ENCODE measurements around the gene CRYAB.
"Not testable (repeated sequence)": the region's sequence is repeated elsewhere in the genome, so short reads cannot be mapped to it uniquely, and the experiment has no call there.

Gene CRYAB

GRCh38 chr11:111911563-111912401, at the start of gene CRYAB:
TSS of gene CRYAB (minus strand) at chr11:111911770. CDS start at chr11:111911724, 46 bp downstream.
- no peak for DNase-seq

DNA sequence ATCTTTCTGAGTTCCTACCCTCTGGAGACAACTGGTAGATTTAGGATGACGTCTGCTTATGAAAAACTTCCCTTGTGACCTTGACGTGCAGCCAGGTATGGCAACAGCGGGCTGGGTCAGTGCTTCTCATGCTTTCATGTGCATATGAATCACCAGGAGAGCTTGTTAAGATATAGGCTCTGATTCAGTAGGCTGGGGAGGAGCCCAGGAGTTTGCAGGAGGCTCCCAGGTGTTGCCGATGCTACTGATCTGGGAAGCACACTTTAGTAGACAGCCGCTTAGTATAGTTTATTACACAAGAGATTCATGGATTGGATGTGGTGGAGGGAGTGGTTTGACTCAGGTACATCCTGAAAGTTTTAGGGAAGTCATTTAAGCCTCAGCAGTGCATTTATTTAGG, 49.3 kb upstream of the CRYAB start:
- no peak for DNase-seq

GRCh38 chr11:111957663-111958444, 46.3 kb upstream of the CRYAB start:
- DNase-seq: no peak

DNA sequence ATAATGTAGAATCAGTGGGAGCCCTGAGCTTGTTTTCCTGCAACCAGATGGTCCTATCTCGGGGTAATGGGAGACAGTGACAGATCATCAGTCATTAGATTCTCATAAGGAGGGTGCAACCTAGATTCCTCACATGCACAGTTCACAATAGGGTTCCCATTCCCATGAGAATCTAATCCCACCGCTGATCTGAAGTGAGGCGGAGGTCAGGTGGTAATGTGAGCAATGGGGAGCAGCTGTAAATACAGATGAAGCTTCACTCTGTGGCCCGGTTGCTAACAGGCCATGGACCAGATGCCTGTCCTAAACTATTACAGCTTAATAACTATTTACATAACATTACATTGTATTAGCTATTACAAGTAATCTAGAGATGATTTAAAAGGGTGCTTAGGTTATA, 42.6 kb upstream of the CRYAB start:
- no peak for DNase-seq

DNA sequence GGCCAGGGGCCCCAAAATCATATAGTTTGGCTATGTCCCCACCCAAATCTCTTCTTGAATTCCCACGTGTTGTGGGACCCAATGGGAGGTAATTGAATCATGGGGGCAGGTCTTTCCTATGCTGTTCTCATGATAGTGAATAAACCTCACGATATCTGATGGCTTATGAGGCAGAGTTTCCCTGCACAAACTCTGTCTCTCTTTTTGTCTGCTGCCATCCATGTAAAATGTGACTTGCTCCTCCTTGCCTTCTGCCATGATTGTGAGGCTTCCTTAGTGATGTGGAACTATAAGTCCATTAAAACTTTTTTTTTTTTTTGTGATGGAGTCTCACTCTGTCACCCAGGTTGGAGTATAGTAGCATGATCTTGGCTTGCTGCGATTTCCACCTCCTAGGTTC, 40.0 kb upstream of the CRYAB start:
- no peak for DNase-seq

DNA sequence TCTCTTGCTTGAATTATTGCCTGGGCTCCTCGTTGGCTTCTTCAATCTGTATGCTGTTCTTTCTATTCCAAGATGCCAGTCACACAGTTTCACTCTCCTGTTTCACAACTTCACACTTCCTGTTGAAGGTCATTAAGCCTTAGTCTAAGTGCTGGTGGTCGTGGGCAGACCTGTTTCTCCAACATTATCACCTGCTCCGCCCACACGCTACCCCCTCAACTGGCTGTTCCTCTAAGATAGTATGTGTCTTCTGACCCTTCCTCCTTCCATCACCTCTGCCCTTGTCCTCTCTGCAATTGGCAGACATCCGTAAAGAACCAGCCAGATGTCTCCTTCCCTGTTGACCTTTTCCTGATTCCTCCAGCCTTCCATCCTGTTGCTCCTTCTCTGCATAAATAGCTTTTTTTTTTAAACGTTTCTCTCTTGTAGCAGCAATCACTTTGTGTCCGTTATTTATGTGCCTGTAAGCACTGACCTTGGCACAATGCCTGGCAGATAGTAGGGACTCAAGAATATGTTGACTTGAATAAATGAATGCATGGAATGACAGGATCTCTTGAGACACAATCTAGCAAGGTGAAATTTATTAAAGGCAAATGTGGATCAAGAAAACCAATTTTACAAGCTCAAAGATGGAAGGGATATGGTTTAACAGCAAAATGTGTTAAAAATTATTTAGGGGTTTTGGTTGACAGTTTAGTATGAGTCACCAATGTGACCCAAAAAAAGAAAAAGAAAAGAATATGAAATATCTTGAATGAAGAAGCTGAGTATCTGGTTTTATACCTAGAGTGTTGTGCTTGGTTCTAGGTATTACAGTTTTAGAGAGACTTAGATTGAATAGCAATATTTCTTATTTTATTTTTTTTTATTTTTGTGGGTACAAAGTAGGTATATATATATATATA, 38.2 kb upstream of the CRYAB start:
- DNase-seq: no peak

DNA sequence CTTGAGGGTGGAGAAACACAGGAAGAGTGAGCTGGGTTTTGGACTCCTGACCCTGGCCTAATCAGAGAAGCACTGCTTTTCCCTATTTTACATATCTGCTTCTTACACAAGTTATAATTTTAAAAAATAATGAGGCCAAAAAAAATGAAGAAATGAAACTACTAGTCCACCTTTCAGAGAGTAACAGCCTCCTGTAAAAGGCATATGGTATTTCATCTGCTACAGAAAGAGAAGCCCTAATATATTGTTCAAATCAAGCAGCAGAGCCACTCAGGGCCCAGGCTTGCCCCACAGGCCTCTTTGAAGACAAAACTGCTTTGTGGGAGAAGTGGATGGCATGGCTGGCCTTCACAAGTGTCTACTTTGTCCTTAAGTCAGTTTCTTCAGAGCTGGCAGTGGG, 35.6 kb upstream of the CRYAB start:
- DNase-seq: no peak

DNA sequence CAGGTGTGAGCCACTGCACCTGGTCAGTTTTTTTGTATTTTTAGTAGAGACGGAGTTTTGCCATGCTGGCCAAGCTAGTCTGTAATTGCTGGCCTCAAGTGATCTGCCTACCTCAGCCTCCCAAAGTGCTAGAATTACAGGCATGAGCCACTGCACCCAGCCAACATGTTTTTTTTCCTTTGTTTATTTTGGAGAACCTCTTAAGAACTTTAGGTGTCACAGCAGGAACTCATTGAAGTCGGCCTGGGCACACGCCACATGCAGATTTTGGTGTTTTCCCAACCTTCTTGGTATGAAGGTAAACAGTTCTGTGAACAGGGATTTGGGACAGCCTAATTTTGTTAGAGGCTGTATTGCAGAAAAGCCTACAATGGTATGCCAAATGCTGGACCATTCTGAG, 34.9 kb upstream of the CRYAB start:
- DNase-seq: no peak

- DNase-seq: no peak
These were observed 33.6 kb upstream of the CRYAB start for GRCh38 chr11:111945198-111945597.

DNA sequence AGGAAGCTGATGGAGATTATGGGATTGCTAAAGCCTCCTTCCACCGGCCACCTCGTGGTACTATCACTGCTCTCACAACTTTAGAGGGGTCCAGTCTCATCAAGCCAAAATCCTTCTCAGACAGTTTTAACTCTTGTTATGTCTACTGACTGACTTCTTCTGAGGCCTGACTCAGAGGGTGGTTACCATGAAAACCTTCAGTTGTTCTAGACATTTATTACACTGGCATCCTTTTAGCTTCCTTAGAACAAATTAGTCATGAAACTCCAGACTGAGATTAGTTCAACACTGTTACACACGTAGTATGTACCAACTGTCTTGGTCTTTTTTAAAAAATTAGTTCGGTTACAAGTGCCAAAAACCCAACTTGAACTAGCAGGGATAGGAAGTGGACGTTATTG, 33.1 kb upstream of the CRYAB start:
- DNase-seq: no peak

GRCh38 chr11:111944139-111944538, 32.6 kb upstream of the CRYAB start:
- no peak for DNase-seq

DNA sequence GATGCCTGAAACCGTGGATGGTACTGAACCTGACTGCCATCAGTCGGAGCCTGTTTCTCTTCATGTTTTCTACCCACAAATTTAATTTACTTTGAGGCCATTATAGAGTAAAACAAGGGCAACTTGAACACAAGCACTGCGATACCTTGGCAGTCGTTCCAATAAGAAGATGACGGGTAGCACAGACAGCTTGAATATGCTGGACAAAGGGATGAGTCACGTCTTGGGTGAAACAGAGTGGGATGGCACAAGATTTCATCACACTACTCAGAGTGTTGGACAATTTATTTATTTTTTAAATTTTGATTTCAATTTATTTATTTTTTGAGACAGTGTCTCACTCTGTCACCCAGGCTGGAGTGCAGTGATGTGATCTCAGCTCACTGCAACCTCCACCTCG, 31.3 kb upstream of the CRYAB start:
- no peak for DNase-seq

DNA sequence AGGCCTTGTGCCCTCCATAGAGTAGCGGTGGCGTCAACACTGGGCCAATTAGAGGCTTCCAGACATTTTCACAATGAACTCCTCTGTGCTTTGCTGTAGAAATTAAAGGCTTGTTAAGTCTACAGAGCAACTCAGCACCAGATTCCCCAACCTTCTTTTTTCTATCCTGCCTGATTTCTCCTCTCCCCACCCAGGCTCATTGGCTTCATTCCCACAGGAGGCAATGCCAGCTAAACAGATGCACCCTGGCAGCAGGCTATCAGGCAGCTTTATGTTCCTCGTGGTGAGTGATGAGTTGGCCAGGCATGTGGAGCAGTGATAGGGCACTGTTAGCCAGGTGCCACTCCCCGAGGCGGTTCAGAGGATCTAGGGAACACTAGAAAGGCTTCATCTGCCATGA, 30.4 kb upstream of the CRYAB start:
- DNase-seq: no peak

DNA sequence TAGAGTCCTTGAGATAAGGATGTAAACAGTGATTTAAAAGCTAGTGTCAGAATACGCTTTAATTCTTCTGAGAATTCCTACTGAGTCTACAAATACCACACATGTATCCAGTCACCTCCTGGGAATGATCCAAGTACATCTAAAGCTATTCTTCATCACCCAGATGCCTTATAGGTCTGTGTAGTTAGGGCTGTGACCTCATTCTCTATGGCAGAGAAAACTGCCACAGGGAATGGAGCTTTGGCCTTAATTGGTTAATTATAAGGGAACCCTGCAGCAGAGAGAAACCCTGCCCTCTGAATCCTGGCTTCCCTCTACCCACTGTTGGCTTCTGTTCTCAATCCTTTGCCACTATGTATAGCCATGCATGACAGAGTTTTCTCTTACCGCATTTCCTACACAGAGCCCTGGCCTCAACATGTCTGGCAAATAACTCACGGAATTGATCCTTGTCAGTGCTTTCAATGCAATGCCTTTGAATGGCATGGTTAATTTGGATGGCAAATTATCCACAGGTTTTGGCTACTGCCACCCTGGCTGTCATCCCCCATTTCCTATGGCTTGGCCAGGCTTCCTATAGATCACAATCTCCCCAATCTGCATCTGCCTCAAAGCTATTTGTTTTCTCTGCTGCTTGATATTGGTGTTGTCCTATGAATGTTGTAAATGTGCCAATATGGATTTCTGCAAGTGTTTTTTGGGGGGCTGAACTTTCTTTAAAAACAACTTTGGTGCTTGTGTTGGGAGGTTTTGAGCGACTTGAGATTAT, 28.4 kb upstream of the CRYAB start:
- DNase-seq: no peak

DNA sequence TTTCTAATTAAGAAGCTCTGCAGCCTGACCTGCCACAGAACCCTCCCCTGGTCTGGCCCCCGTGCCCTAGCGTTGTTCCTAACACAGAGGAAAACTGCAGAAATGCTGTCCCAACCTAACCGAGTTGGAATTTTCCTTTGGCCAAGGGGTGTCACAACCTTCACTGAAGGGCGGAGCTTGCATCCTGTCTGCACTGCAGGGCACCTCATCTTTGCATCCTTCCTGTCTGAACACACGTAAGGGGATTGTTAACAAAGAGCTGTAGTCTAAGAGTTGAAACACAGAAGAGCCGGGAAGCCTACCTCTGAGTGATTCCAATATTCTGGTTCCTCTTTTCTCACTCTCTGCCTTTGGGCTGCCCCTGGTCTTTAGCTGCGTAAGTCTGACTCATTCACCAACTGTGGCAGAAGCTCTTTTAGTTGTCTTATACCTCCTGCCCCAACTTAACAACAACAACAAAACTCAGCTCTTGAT, 27.2 kb upstream of the CRYAB start:
- DNase-seq: no peak

DNA sequence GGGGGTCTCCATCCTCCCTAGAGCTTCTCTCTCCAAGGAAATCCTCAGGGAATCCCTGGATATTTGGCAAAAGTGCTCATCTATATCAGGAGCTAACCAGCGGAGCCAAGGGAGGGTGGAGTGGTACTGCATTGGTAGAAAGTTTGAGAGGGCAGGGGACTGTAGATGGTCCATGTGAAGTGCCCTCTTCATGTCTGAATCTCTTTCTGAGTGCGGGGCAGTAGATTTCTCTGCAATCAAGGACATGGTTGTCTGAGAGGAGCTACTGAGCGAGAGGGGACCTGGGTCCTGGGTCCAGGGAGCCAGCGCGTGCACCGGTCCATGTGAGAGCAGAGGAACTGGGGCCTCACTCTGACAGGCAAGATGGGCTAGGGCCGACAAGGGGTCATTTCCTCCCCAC, 26.3 kb upstream of the CRYAB start:
- no peak for DNase-seq

DNA sequence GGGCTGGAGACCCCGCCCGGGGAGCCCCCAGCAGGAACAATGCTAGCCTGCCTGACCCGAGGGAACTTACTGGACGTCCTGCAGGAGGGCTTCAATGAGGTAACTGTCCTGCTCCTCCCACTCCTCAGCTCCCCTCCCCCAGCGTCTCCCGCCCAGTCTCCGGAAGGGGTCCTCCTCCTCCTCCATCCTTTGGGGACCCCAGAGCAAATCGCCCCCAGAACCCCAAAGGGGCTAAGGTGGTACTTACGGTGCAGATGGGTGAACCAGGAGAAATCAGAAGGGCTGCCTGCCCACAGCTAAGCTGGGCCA, 25.8 kb upstream of the CRYAB start:
- no peak for DNase-seq

- DNase-seq: no peak
These were observed 24.5 kb upstream of the CRYAB start for GRCh38 chr11:111936040-111936540.

DNA sequence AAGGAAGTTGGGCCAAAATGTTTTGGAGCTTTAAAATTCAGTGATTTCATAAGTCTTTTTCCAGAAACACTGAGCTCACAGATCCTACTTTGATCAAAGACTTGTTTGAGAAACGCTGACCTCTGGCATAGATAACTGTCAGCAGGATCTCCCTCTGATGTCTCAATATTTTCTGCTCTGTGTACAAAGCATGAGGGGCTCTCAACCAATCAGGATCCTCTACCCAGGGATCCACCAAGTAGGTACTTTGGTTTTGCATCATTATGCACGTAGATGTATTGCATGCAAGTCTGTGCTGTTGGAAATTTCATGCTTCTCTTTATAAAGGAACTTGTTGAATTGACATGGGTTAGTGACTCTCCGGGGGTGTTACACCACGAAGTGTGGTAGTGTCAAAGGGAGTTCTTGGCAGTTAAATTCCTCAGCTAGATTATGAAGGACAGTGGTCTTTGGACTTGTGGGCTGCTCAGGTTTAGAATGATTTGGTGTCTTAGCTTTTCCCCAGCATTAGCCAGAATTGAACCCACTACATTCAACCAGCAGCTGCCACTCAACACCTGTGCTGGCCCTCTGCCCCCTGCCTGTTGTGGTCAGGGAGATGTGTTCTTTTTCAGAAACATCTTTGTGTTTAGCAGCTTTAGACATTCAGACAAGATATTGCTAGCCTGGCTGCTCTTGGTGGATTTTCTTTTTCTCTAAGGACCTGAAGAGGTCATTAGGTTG, 23.9 kb upstream of the CRYAB start:
- no peak for DNase-seq

GRCh38 chr11:111934306-111934705, 22.7 kb upstream of the CRYAB start:
- no peak for DNase-seq

DNA sequence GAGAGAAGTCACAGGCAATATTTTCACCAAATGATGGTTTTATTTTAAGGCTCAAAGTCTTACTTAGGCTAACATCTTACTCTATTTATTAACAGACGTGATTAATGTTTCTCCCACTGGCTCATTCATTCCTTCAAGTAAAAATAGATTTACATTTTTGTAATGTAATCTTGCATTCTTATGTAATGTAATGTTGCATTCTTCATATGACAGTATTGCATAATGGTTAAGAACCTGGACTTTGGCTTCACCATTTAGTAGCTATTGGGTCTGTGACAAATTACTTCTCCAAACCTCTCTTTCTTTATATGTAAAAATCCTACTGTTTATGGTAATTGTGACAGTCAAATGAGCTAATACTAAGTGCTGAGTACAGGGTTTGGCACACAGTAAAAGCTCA, 22.3 kb upstream of the CRYAB start:
- no peak for DNase-seq

DNA sequence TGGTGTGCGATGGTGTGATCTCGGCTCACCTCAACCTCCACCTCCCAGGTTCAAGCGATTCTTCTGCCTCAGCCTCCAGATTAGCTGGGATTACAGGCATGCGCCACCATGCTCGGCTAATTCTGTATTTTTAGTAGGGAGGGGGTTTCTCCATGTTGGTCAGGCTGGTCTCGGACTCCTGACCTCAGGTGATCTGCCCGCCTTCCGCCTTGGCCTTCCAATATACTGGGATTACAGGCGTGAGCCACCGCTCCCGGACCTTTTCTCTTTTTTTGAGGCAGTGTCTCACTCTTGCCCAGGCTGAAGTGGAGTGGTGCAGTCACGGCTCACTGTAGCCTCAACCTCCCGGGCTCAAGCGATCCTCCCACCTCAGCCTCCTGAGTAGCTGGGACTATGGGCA, 21.6 kb upstream of the CRYAB start:
- not testable (repeated sequence) for DNase-seq
